DOHH2 (cell line): ENCODE data around the gene RPUSD3.

Experiments
- H3F3A ChIP-seq: fragments of 200-600 bp; sonication (generic), shearing (Covaris generic); 2 replicates; pipeline ENCODE4 v1.6.0; 2016; ENCODE audit warnings: antibody characterized with exemption, mild to moderate bottlenecking; ENCODE audit not compliant: control insufficient read depth, insufficient read depth
- H3K27ac ChIP-seq: fragments of 200-600 bp; sonication (generic); 2 replicates; pipeline ENCODE4 v1.5.1; 2014; ENCODE audit warnings: low read depth, mild to moderate bottlenecking, low read length, moderate library complexity
- H3K27me3 ChIP-seq: fragments of 200-600 bp; sonication (generic); 2 replicates; pipeline ENCODE4 v1.6.1; 2014; ENCODE audit warnings: mild to moderate bottlenecking, low read length, mixed read lengths; ENCODE audit not compliant: control insufficient read depth
- H3K36me3 ChIP-seq: fragments of 200-600 bp; sonication (generic); 2 replicates; pipeline ENCODE4 v1.6.1; 2014; ENCODE audit warnings: mild to moderate bottlenecking, low read length, moderate library complexity, mixed read lengths; ENCODE audit not compliant: control insufficient read depth
- H3K4me1 ChIP-seq: fragments of 200-600 bp; sonication (generic); 2 replicates; pipeline ENCODE4 v1.6.1; 2014; ENCODE audit warnings: mild to moderate bottlenecking, low read length, mixed read lengths; ENCODE audit not compliant: control insufficient read depth
- H3K4me2 ChIP-seq: fragments of 200-600 bp; sonication (generic); 2 replicates; pipeline ENCODE4 v1.6.0; 2014; ENCODE audit warnings: mild to moderate bottlenecking, low read length, moderate library complexity
- H3K4me3 ChIP-seq: fragments of 200-600 bp; sonication (generic); 2 replicates; pipeline ENCODE4 v1.5.1; 2014; ENCODE audit warnings: mild to moderate bottlenecking, low read length, mixed read lengths
- H3K79me2 ChIP-seq: fragments of 200-600 bp; sonication (generic); 2 replicates; pipeline ENCODE4 v1.6.1; 2014; ENCODE audit warnings: mild to moderate bottlenecking, low read length, mixed read lengths; ENCODE audit not compliant: control insufficient read depth
- H3K9me2 ChIP-seq: fragments of 200-600 bp; sonication (generic); replicated peaks from 2 replicates; pipeline ENCODE4 v1.6.1; 2014; ENCODE audit warnings: mild to moderate bottlenecking, low read length, mixed read lengths; ENCODE audit not compliant: control insufficient read depth
- H3K9me3 ChIP-seq: fragments of 200-600 bp; sonication (generic); 2 replicates; pipeline ENCODE4 v1.6.1; 2014; ENCODE audit warnings: antibody characterized with exemption, low read length, mixed read lengths; ENCODE audit not compliant: control insufficient read depth, insufficient read depth
- H4K20me1 ChIP-seq: fragments of 200-600 bp; sonication (generic); 2 replicates; pipeline ENCODE4 v1.6.0; 2014; ENCODE audit warnings: low read depth, mild to moderate bottlenecking, antibody characterized with exemption, low read length, moderate library complexity; ENCODE audit not compliant: control insufficient read depth, insufficient read depth
- EZH2phosphoT487 ChIP-seq: fragments of 200-600 bp; sonication (generic); IDR thresholded peaks from 2 replicates; pipeline ENCODE4 v1.6.1; 2017; ENCODE audit warnings: borderline replicate concordance, mild to moderate bottlenecking, antibody characterized with exemption, low read length, moderate library complexity, mixed read lengths
- TF ChIP-seq, protein P1 (sequence below): fragments of 200-600 bp; sonication (generic); IDR thresholded peaks from one replicate; pipeline ENCODE4 v1.5.1; 2014; ENCODE audit warnings: antibody characterized with exemption, mild to moderate bottlenecking, low read depth, low read length; ENCODE audit not compliant: poor library complexity, severe bottlenecking

RPUSD3 gene

DNA sequence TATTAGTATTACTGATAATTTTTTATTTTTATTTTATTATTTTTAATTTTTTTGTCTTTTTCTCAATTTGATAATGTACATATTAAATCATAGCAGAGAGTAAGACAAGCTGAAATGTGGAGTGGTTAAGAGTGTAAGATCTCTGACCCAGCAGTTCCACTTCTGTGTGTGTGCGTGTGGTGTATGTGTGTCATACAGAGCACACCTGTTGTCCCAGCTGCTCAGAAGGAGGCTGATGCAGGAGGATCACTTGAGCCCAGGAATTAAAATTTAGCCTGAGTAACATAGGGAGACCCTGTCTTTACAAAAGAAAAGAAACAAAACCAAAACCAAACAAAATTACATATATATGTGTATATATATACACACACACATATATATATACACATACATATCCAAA, 37.6 kb upstream of the RPUSD3 start:
- peaks cover 19% of the 10 kb centered on the region for H3K27me3 ChIP-seq
- no peaks in the 10 kb centered on the region for H4K20me1 ChIP-seq
- no peaks in the 10 kb centered on the region for H3K9me2 ChIP-seq
- H3F3A ChIP-seq: no peaks in the 10 kb centered on the region
- H3K4me1 ChIP-seq: no peaks in the 10 kb centered on the region
- H3K27ac ChIP-seq: no peak overlapping the region
- H3K9me3 ChIP-seq: no peaks in the 10 kb centered on the region
- TF ChIP-seq, protein P1, sequence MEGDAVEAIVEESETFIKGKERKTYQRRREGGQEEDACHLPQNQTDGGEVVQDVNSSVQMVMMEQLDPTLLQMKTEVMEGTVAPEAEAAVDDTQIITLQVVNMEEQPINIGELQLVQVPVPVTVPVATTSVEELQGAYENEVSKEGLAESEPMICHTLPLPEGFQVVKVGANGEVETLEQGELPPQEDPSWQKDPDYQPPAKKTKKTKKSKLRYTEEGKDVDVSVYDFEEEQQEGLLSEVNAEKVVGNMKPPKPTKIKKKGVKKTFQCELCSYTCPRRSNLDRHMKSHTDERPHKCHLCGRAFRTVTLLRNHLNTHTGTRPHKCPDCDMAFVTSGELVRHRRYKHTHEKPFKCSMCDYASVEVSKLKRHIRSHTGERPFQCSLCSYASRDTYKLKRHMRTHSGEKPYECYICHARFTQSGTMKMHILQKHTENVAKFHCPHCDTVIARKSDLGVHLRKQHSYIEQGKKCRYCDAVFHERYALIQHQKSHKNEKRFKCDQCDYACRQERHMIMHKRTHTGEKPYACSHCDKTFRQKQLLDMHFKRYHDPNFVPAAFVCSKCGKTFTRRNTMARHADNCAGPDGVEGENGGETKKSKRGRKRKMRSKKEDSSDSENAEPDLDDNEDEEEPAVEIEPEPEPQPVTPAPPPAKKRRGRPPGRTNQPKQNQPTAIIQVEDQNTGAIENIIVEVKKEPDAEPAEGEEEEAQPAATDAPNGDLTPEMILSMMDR: no peak
- TF ChIP-seq EZH2phosphoT487: no peak
- H3K4me3 ChIP-seq: no peak overlapping the region
- no peaks in the 10 kb centered on the region for H3K79me2 ChIP-seq
- no peaks in the 10 kb centered on the region for H3K36me3 ChIP-seq
- no peak overlapping the region for H3K4me2 ChIP-seq

DNA sequence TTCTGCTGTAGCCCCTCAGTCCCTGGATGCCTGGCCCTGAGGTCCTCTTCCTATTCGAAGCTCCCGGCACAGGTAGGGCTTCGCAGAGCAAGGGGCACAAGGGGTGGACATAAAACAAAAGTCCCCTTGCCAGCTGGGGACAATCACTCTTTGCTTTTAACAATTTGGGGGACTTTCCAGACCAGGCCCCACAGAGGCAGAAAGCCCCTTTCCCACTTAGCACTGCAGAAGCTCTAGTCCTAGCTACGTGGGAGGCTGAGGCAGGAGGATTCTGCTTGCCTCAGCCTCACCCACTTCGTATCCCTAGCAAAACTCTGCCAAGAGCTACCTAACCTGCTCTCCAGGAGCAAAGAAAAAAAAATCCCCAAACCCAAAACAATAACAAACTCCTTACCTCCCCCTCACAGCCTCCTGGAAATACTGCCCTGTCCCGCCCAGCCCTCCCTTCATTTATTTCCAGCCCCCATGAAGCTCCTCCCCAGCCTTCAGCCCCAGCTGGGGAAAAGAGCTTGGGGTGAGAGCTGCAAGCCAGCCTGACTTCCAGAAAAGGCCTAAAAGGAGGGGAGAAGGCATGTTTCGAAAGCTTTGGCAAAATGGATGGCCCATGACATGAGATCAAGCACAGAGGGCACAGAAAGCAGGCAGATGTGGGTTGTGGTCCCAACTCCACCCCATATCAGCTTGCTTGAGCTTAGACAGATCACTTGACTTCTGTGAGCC, 36.2 kb upstream of the RPUSD3 start, which contains the start of gene CIDEC:
Gene CIDEC (minus strand): TSS at position 424 of the 720 bp plus-strand sequence. CDS start 1,767 bp downstream, outside the sequence.
- Histone ChIP-seq H3K9me3 (no peaks in the 10 kb centered on the region), H3K27ac (no peak within 1 kb of the TSS), H4K20me1 (no peaks in the 10 kb centered on the region), H3K36me3 (no peaks in the 10 kb centered on the region), H3K4me3 (no peak within 1 kb of the TSS), H3K27me3 (peaks cover 23% of the 10 kb centered on the region), H3K79me2 (no peaks in the 10 kb centered on the region), H3K4me1 (no peaks in the 10 kb centered on the region), H3K9me2 (no peaks in the 10 kb centered on the region), H3F3A (no peaks in the 10 kb centered on the region), H3K4me2 (no peak within 1 kb of the TSS)
- no peak for TF ChIP-seq EZH2phosphoT487
- TF ChIP-seq, protein P1: no peak

DNA sequence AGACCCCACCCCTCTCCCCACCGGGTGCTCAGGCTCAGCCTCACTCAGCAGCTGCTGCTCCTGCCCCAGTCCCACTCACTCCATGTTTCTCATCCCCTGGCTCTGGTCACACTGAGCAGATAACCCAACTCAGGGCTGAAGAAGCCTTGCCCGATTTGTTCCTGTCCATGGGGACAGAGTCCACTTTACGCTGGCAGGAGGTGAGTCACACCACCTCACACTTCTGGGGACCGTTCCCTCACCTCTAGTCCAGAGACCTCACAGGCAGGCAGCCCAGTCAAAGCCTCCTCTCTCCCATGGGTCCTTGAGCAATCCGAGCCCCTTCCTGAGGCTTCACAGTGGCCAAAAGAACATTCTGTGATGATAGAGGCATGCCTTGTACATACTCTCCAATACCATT, 34.9 kb upstream of the RPUSD3 start:
- Histone ChIP-seq H3K27ac (no peak overlapping the region), H3K27me3 (peaks cover 23% of the 10 kb centered on the region), H3K4me1 (no peaks in the 10 kb centered on the region), H3K9me3 (no peaks in the 10 kb centered on the region), H3K79me2 (no peaks in the 10 kb centered on the region), H3K36me3 (no peaks in the 10 kb centered on the region), H3K9me2 (no peaks in the 10 kb centered on the region), H3K4me2 (no peak overlapping the region), H3F3A (no peaks in the 10 kb centered on the region), H3K4me3 (no peak overlapping the region), H4K20me1 (no peaks in the 10 kb centered on the region)
- TF ChIP-seq EZH2phosphoT487: no peak
- TF ChIP-seq, protein P1: no peak
